Measurements from ENCODE around the gene DLG2. TPM values are rescaled to one million over a fixed set of nuclear protein-coding genes. Genes with fewer than 3 reads are reported as not detected.

DLG2 gene
- total RNA-seq, 4 donors from 2014 or later, result 0.18 to 8.3 (median 2.5) TPM

- no peak overlapping the region for H3K27ac ChIP-seq
- H3K9me3 ChIP-seq, result no peaks in the 10 kb centered on the region
- H3K27me3 ChIP-seq, result no peaks in the 10 kb centered on the region
- no peaks in the 10 kb centered on the region for H3K4me1 ChIP-seq
- H3K4me3 ChIP-seq, result no peak overlapping the region
- no peak for DNase-seq
- no peaks in the 10 kb centered on the region for H3K36me3 ChIP-seq
- TF ChIP-seq CTCF (IDR thresholded peaks at IDR 0.05), result no peak
- no peak for TF ChIP-seq POLR2A (IDR thresholded peaks at IDR 0.05)
Observed at GRCh38 chr11:83459798-83460197, 2167.3 kb downstream of the DLG2 start.

GRCh38 chr11:83456566-83456965 is 2170.6 kb downstream of the DLG2 start:
- Histone ChIP-seq H3K4me1 (no peaks in the 10 kb centered on the region), H3K27ac (no peak overlapping the region), H3K36me3 (no peaks in the 10 kb centered on the region), H3K4me3 (no peak overlapping the region), H3K27me3 (no peaks in the 10 kb centered on the region), H3K9me3 (no peaks in the 10 kb centered on the region)
- no peak for DNase-seq
- TF ChIP-seq CTCF (IDR thresholded peaks at IDR 0.05) (no peak), POLR2A (IDR thresholded peaks at IDR 0.05) (no peak)

- no peak overlapping the region for H3K4me3 ChIP-seq
- H3K27ac ChIP-seq, result no peak overlapping the region
- H3K27me3 ChIP-seq, result no peaks in the 10 kb centered on the region
- no peaks in the 10 kb centered on the region for H3K4me1 ChIP-seq
- TF ChIP-seq CTCF (IDR thresholded peaks at IDR 0.05) (no peak), POLR2A (IDR thresholded peaks at IDR 0.05) (no peak)
- H3K9me3 ChIP-seq, result no peaks in the 10 kb centered on the region
- no peaks in the 10 kb centered on the region for H3K36me3 ChIP-seq
- no peak for DNase-seq
Observed at GRCh38 chr11:83456075-83456474, 2171.1 kb downstream of the DLG2 start.

GRCh38 chr11:83455356-83455755 is 2171.8 kb downstream of the DLG2 start:
- Histone ChIP-seq H3K4me3 (no peak overlapping the region), H3K9me3 (no peaks in the 10 kb centered on the region), H3K36me3 (no peaks in the 10 kb centered on the region), H3K27ac (no peak overlapping the region), H3K27me3 (no peaks in the 10 kb centered on the region), H3K4me1 (no peaks in the 10 kb centered on the region)
- DNase-seq, result no peak
- TF ChIP-seq CTCF (IDR thresholded peaks at IDR 0.05), result no peak
- no peak for TF ChIP-seq POLR2A (IDR thresholded peaks at IDR 0.05)

GRCh38 chr11:83454674-83455073 is 2172.5 kb downstream of the DLG2 start:
- H3K4me1 ChIP-seq, result no peaks in the 10 kb centered on the region
- no peak for DNase-seq
- H3K27me3 ChIP-seq, result no peaks in the 10 kb centered on the region
- H3K27ac ChIP-seq, result no peak overlapping the region
- no peak overlapping the region for H3K4me3 ChIP-seq
- TF ChIP-seq POLR2A (IDR thresholded peaks at IDR 0.05), result no peak
- TF ChIP-seq CTCF (IDR thresholded peaks at IDR 0.05), result no peak
- no peaks in the 10 kb centered on the region for H3K36me3 ChIP-seq
- H3K9me3 ChIP-seq, result no peaks in the 10 kb centered on the region

GRCh38 chr11:83449338-83449913 is 2177.7 kb downstream of the DLG2 start:
- TF ChIP-seq CTCF (IDR thresholded peaks at IDR 0.05) (no peak), POLR2A (IDR thresholded peaks at IDR 0.05) (no peak)
- Histone ChIP-seq H3K9me3 (no peaks in the 10 kb centered on the region), H3K36me3 (no peaks in the 10 kb centered on the region), H3K4me1 (no peaks in the 10 kb centered on the region), H3K27me3 (no peaks in the 10 kb centered on the region), H3K4me3 (no peak overlapping the region), H3K27ac (no peak overlapping the region)
- DNase-seq, result no peak
